HG03097 (cell line): Measurements from ENCODE around the gene CPNE6.
"Not testable (repeated sequence)": the region's sequence is repeated elsewhere in the genome, so short reads cannot be mapped to it uniquely, and the experiment has no call there.

Source experiments
- ATAC-seq: cut with Tn5 transposase; IDR thresholded peaks from one replicate; pipeline ENCODE4 v1.9.1; 2021; ENCODE audit not compliant: unreplicated experiment, low FRiP score

Gene CPNE6

DNA sequence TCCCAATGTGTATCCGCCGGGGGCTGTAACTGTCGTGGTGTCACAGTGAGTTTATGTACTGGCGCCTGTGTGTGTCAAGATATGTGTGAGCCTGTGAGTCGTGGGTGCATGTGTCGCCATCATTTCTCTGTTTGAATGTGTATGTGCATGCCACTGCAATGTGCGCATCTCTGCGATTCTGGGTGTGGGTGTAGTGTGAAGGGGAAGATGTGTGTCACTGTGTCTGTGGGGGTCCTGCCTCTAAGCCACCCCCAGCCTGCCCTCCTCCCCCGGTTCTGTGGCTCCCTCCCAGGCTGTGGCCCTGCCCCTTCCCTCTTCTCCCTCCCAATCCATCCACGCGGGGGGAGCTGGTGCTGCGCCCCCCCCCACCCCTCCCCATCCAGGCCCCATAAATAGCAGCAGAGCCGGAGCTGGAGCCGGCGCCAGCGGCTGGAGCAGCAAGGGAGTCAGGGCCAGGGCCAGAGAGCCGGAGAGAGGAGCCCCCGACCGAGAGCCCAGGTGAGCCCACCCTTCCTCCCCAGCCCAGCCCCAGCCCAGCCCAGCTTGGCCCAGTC, at the start of gene CPNE6:
Gene CPNE6 (plus strand): TSS at position 419 of the 554 bp plus-strand sequence. CDS start 1,375 bp downstream, outside the sequence.
- ATAC-seq = no peak

DNA sequence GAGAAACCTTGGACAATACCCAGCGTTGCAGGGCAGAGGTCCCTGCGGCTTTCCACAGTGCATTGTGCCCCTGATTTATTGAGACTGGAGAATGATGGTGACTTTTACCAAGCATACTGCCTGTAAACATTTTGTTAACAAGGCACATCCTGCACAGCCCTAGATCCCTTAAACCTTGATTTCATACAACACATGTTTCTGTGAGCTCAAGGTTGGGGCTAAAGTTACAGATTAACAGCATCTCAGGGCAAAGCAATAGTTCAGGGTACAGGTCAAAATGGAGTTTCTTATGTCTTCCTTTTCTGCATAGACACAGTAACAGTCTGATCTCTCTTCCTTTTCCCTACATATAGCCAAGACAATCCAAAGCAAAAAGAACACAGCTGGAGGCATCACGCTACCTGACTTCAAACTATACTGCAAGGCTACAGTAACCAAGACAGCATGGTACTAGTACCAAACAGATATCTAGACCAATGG, 46.4 kb upstream of the CPNE6 start:
- not testable (repeated sequence) for ATAC-seq

DNA sequence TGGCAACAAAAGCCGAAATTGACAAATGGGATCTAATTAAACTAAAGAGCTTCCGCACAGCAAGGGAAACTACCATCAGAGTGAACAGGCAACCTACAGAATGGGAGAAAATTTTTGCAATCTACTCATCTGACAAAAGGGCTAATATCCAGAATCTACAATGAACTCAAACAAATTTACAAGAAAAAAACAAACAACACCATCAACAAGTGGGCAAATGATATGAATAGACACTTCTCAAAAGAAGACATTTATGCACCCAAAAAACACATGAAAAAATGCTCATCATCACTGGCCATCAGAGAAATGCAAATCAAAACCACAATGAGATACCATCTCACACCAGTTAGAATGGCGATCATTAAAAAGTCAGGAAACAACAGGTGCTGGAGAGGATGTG, 41.7 kb upstream of the CPNE6 start:
- ATAC-seq = not testable (repeated sequence)

DNA sequence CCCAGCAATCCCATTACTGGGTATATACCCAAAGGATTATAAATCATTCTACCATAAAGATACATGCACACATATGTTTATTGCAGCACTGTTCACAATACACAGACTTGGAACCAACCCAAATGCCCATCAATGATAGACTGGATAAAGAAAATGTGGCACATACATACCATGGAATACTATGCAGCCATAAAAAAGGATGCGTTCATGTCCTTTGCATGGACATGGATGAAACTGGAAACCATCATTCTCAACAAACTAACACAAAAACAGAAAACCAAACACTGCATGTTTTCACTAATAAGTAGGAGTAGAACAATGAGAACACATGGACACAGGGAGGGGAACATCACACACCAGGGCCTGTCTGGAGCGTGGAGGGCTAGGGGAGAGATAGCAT, 40.0 kb upstream of the CPNE6 start:
- ATAC-seq = not testable (repeated sequence)

DNA sequence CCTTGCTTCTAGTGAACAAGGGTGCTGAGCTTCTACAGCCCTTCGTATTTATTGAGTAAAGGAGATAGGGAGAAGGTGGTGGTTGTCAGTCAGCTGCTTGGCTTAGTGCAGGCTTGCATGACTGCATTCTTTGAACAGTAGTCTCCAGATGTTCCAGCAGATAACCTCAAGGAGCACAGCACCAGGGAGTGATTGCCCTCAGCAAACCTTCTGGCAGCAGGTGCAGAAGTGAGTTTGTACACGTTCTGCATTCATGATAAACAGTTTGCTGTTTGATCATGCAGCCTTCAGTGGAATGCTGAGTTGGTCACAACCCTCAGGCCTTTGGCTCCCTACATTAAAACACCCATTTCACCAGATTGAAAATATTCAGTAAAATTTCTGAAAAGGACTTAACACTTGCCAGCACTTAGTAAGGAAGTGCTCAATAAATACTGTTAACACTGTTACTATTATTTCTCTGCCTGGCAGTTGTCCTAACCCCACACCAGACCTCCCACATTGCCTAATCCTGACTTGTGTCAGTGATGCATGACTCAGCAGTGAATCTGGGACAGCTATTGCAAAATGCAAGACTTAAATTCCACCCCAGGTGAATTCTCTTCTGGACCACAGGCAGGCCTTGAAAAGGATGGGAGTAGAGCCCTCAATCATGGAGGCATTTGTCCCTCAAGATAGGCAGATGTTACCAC, 38.5 kb upstream of the CPNE6 start:
- no peak for ATAC-seq

DNA sequence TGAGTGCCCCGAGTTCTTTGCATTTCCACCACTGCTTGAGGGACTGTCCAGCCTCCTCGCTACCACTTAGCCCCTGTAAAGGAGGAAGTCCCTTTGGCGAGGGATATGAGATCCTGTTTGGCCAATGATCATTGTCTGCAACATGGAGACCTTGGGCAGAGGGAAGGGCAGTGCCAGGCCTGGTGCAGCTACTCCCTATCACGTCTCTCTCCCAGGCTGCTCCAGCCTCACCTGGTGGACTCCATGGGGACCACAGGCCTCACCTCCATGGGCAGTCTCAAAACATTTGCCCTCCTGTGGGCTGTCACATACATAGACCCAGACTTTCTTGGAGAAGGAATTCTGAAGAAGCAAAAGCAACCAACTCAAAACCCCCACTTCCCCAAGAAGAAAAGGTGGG, 35.6 kb upstream of the CPNE6 start:
- not testable (repeated sequence) for ATAC-seq

DNA sequence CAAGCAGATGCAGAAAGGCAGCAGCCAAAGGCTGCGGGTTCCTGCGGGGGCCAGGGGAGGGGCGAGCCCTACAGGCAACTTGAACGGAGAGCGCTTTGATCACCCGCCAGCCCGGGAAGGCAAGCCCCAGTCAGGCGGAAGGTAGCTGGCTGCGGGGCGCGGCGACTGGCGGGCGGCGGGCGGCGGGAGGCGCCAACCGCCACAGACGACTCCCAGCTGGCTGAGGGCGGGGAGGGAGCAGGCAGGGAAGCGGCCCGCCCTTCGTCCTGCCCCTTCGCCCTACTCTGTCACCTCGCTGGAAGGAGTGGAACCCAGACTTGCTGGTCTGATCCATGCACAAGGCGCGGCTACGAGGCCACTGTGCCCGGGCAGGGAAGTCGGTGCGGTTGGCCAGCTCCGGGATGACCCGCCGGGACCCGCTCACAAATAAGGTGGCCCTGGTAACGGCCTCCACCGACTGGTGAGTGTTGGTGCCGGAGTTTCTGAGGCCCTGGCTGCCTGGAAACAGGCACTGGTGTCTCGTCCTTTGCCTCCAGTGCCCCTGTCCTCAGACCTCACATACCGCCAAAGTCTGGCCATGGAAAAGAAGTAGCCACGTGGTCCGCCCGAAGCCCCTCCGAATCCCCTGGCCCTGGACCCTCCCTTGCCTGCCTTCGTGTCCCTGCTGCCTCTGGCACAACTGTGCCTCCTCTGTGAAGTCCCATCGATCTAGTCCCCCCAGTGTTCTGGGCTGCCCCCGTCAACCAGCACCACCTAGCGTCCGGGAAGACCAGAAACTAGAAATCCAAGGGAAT, 35.0 kb upstream of the CPNE6 start:
- no peak for ATAC-seq

DNA sequence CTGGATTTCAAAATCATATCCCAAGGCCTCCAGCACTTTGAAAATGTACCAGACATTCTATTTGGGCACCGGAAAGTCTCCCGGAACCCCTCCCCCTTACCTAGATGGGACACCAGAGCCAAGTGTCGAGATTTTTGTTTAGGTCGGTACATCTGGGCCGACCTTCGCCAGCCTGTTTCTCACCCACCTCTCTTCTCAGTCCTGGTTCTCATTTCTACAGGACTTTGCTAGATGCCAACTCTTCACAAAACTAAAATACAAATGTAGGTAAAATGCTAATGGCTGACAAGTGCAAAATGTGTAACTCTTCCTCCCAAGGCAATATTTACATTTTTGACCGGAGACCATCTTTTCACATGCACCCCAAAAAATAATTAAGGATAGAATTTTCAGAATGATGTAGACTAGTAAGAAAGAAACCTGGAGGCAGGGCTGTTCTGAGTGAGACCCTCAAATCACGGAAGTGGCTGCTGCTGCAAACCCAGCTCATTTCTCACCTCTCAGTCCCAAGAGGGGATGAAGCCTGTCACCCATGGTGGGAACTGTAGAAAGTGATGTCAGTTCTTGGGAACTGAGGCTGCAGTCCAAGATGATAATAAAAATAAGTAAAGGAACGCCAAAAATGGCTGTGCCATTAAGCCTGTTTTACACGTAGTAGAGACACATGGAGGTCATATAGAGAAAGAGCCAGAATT, 34.3 kb upstream of the CPNE6 start:
- not testable (repeated sequence) for ATAC-seq

DNA sequence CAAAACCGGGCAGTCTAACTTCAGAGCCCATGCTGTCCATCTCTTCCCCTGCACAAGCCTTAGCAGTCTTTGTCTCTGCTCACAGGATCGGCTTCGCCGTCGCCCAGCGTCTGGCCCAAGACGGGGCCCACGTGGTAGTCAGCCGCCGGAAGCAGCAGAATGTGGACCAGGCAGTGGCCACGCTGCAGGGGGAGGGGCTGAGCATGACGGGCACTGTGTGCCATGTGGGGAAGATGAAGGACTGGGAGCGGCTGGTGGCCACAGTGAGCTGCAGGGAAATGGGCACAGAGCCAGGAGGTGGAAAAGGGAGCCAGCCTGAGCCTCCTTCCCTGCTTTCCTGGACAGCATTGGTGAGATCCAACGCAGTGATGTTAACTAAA, 33.7 kb upstream of the CPNE6 start:
- ATAC-seq = no peak

DNA sequence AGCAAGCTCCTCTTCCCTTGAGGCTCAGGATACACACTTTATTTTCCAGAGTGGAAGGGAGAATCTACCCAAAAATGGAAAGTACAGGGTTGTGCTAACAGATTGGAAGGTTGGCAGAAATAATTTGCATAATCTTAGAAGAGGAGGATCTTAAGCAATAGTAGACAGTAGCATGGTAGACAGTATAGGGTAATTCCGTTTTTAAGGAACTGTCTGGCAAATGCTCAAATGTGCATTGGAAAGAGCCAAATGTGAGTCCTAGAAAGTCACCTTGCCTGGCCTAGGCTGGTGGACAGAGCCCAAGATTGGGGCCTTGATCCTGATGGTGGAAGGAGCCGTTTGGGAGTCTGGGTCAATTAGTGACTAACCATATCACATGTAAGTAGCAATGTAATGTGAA, 32.7 kb upstream of the CPNE6 start:
- ATAC-seq = no peak

DNA sequence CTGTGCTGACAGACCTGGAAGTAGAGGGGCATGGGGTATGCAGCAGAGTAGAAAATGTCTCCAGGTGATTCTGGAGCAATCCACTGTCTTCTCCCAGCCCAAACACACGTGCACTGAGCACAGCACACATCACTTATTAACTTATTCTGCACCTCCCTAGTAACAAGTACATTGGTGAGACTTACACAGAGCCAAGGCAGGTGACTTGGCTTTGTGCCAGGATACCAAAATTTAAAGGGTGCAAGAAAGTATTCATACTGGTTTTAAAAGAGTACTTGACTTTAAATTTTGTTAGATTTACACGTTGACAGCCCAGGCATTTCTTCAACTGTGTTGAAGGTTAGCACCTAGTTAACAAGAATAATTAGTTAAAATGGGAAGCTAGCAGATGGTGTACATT, 30.7 kb upstream of the CPNE6 start:
- ATAC-seq = no peak

DNA sequence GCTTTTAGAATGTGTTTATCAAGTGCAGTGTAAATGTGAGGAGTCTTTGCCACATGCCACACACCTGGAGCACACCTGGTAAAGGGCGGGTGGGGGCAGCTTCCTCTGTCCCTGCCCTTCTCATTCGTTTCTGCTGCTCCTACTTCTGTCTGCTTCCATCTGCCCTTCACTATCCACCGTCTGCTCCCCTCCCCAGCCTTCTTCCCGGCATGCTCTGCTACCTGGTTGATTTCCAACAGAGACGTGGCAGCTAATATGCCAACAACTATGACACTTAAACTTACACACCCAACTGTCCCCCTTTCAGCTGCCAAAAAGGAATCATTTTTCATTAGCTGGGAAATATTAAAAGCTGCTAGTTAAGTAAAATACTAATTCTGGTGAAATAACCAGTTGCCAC, 28.6 kb upstream of the CPNE6 start:
- ATAC-seq = no peak

DNA sequence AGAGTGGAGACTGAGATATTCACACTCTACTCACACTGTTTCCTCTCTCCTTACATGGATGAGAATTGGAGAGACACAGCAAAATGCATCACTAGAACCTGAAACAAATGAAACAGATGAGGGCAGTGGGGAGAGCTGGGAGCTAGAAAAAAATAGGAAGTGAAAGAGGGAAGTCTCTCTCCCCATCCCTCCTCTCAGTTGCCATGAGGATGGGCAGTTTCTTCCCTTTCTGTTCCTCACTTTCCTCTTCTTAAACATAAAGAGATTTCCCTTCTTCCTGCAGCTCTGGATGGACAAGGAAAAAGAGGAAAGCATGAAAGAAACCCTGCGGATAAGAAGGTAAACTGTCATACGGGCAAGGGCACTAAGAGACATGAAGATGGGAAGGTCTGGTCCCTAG, 22.4 kb upstream of the CPNE6 start:
- ATAC-seq = not testable (repeated sequence)

DNA sequence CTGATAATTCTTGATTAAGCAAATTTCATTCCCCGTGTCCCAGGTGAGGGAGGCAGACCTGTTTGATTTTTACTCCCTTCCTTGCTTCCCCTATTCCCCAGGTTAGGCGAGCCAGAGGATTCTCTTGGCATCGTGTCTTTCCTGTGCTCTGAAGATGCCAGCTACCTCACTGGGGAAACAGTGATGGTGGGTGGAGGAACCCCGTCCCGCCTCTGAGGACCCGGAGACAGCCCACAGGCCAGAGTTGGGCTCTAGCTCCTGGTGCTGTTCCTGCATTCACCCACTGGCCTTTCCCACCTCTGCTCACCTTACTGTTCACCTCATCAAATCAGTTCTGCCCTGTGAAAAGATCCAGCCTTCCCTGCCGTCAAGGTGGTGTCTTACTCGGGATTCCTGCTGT, 20.6 kb upstream of the CPNE6 start:
- not testable (repeated sequence) for ATAC-seq

DNA sequence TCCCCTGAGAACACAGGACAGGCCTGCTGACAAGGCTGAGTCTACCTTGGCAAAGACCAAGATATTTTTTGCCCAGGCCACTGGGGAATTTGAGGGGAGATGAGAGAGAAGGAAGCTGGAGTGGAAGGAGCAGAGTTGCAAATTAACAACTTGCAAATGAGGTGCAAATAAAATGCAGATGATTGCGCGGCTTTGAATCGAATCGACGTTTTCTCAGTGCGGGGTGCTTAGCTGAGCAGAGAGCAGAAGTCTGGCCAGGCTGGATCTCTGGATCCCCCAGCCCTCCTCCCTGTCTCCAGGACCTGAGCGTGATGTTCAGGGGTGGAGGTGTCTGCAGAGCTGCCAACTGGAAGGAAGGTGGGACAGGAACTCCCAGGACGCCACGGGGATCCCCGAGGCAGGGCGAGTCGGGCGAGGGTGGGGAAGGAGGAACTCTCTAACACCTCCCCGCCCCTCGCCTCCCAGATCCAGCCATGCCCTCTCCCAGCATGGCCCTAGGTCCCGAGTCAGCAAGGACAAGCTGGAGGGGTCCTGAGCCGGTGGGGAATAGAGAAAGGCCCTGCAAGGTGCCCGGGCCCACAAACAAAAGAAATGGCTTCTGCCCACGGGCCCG, 20.1 kb upstream of the CPNE6 start:
- no peak for ATAC-seq

DNA sequence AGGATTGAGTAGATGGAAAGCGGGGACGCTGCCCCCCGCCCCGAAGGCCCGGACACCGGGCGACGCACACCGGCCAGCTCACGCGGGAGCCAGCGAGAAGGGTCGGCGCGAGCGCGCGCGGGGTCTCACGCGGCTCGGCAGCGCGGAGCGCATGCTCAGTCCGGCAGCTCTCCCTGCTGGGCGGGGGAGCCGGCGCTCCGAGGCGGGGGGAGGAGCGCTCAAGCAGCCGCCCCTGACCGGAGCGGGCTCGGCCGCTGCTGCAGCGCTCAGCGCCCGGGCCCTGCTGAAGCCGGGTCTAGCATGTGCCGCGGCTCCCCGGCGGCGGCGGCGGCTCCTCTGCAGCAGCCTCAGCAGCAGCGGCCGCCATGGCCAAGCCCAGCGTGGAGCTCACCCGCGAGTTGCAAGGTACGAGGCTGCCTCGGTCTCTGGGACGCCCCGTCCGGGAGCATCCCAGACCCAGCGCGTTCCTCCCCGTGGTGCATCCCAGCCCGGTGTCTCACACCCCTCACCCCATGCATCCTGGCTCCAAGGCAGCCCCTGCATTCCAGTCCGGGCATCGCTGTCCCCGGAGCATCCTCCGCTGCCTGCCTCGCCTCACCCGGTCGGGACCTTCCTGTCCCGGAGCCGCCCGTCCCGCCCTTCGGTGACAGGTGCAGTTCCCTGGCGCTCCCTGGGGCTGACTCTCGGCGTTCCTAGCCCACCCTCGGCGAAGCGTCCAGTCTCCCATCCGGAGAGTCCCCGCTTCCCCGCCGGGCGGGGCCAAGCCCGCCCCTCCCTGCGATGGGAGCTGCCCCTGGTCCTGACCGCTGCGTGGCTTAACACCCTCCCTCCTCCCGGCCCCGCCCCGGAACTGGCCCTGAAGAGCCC, 19.3 kb upstream of the CPNE6 start, which contains the start of gene CARMIL3:
Gene CARMIL3 (plus strand): TSS at position 221 of the 867 bp plus-strand sequence. CDS start 145 bp downstream, at position 366.
- ATAC-seq = peak; percentile 43

DNA sequence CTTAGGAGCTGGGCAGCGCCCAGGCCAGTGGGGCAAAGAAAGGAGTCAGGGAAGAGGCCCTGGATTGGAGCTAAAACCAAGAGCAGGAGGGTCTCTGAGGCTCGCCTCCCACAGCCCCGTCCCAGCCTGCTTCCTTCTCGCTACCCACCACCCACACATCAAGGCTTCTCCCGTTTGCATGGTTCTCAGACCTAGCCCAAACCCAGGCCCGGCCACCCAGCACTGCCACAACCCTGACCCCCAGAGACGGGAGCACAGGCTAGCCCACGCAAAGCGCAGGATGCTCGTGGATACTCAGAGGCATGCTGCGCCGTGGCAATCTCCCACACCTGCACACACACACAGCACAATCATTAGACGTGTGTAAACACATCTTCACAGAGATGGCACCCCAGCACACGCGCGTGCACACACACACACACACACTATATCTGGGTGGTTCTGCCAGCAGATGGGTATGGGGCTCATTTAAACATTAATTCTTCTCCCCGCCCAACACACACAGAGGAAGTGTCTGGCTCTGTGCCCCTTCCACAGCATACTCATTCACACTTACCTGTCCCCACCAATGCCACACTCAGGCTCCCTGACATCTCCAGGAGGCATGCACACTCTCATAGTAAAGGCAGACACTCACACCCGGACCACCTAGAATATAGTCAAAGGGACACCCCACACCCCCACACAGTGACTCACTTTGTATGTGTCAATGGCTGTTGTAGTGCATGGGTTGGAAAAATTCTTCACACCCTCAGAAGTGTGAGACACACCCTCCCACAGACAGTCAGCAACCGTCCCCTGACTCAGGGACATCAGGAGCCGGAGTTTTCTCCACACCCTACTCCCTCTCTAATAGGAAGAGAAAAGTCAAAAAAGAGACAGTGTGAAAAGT, 18.5 kb upstream of the CPNE6 start:
- no peak for ATAC-seq

DNA sequence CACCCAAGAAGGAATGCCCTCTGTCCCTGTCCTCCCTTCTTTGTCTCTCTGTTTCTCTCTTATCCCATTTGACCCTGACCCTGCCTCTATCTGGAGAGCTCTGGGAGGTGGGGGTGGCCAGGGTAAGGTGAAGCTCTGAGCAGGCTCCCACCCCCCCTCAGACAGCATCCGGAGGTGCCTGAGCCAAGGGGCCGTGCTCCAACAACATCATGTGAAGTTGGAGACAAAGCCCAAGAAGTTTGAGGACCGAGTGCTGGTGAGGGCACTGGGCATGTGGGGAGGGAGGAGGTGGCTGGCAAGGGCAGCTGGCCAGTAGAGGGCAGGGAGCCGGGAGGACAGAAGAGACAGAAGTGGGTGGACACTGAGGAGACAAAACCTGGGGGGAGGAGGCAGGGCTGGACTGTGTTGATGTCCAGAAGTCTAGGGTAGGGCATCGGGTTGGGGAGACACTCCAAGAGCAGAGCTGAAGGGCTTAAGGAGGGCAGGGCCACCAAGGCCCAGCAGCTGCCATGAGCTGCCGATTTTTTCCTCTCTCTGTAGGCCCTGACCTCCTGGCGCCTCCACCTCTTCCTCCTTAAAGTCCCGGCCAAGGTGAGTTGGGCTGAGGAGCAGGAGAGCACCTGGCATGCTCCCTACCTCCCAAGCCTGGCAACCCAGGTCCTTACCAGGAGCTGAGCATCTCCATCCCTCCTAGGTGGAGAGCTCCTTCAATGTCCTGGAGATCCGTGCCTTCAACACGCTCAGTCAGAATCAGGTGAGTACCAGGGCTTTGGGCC, 17.6 kb upstream of the CPNE6 start:
- no peak for ATAC-seq
